A549 (cell line): ENCODE data around the gene RBL1. TPM values are rescaled to one million over a fixed set of nuclear protein-coding genes. Genes with fewer than 3 reads are reported as not detected.

Experiments
- ATAC-seq, 2 experiments: fragments of 200-7000 bp in 1 of 2; fragments of >200 bp in 1 of 2; cut with Nextera tagmentation in 1 of 2; cut with Tn5 transposase in 1 of 2; 3 replicates each; pipeline versions ENCODE4 v1.8.0 to v1.9.1; 2018 to 2020; ENCODE audit warnings: mild to moderate bottlenecking in 1 of 2, moderate library complexity in 1 of 2
- CTCF ChIA-PET: fragments of 300-600 bp; sonication (Branson Sonifier 250); formaldehyde crosslinking; extraction: SDS; loops from one replicate; lab custom pipeline; 2021; ENCODE audit warnings: antibody characterized with exemption, inconsistent platforms; lab: Yijun Ruan, JAX
- POLR2A ChIA-PET: fragments of 350-600 bp; formaldehyde crosslinking; extraction: SDS; loops from one replicate; lab custom pipeline; 2021; ENCODE audit warnings: antibody characterized with exemption, inconsistent platforms; lab: Yijun Ruan, JAX
- DNase-seq, 2 experiments: peaks; one replicate each; pipeline versions ENCODE4 v3.0.0 to v3.0.0-alpha.2; 2011 to 2016; ENCODE audit warnings: low read depth in 1 of 2, low spot score in 1 of 2
- FAIRE-seq: peaks from 2 replicates; lab custom pipeline; 2011; peaks lifted over from hg19 to GRCh38; lab: Jason Lieb, UNC
- H3K27ac ChIP-seq, 2 experiments: fragments of >200 bp; sonication (Bioruptor Twin); formaldehyde crosslinking; 3 replicates each; pipeline ENCODE4 v1.5.1; 2016 to 2017
- H3K4me1 ChIP-seq: fragments of >200 bp; sonication (Bioruptor Twin); formaldehyde crosslinking; 3 replicates; pipeline ENCODE4 v1.6.1; 2016
- H3K4me2 ChIP-seq: fragments of >200 bp; sonication (Bioruptor Twin); formaldehyde crosslinking; 3 replicates; pipeline ENCODE4 v1.6.1; 2016
- H3K4me3 ChIP-seq: fragments of >200 bp; sonication (Bioruptor Twin); formaldehyde crosslinking; 3 replicates; pipeline ENCODE4 v1.5.1; 2016
- H3K9me3 ChIP-seq: fragments of >200 bp; sonication (Bioruptor Twin); formaldehyde crosslinking; 3 replicates; pipeline ENCODE4 v1.6.1; 2016
- BCL3 ChIP-seq: fragments of >200 bp; sonication (Bioruptor Twin); formaldehyde crosslinking; IDR thresholded peaks from 3 replicates; pipeline ENCODE4 v1.6.1; 2016
- BHLHE40 ChIP-seq: IDR thresholded peaks from 2 replicates; pipeline ENCODE4 v1.6.1; 2012; ENCODE audit warnings: low read depth, low read length, inconsistent platforms
- CBX2 ChIP-seq: fragments of 200-600 bp; sonication (generic); IDR thresholded peaks from 2 replicates; pipeline ENCODE4 v1.6.1; 2016; ENCODE audit warnings: low read depth, mild to moderate bottlenecking, borderline replicate concordance
- CEBPB ChIP-seq, 2 experiments: fragments of >200 bp in 1 of 2; sonication (Bioruptor Twin) in 1 of 2; formaldehyde crosslinking in 1 of 2; IDR thresholded peaks; 2 replicates each; pipeline ENCODE4 v1.6.1; 2012 to 2016
- CHD2 ChIP-seq: fragments of 150-350 bp; IDR thresholded peaks from 2 replicates; pipeline ENCODE4 v1.6.1; 2014; ENCODE audit warnings: low read length; ENCODE audit not compliant: partially characterized antibody
- CTCF ChIP-seq: fragments of >200 bp; sonication (Bioruptor Twin); formaldehyde crosslinking; IDR thresholded peaks from 3 replicates; pipeline ENCODE4 v1.5.1; 2016
- EHF ChIP-seq: fragments of 250-450 bp; sonication (Bioruptor Pico); IDR thresholded peaks from 2 replicates; pipeline ENCODE4 v1.5.0; 2020; ENCODE audit warnings: mild to moderate bottlenecking
- FOSL2 ChIP-seq, 2 experiments: fragments of 450-650 bp in 1 of 2; fragments of >200 bp in 1 of 2; sonication (Bioruptor Twin) in 1 of 2; formaldehyde crosslinking; IDR thresholded peaks; 2 replicates each; pipeline versions ENCODE4 v1.5.0 to v1.6.1; 2016 to 2020; ENCODE audit warnings: mild to moderate bottlenecking in 1 of 2, moderate library complexity in 1 of 2
- FOXS1 ChIP-seq: fragments of 250-450 bp; sonication (Bioruptor Pico); IDR thresholded peaks from 2 replicates; pipeline ENCODE4 v1.5.0; 2020; ENCODE audit warnings: mild to moderate bottlenecking, moderate library complexity
- GATA3 ChIP-seq: IDR thresholded peaks from 2 replicates; pipeline ENCODE4 v1.6.1; 2012; ENCODE audit warnings: borderline replicate concordance
- HDAC2 ChIP-seq: fragments of 200-600 bp; sonication (generic); IDR thresholded peaks from 2 replicates; pipeline ENCODE4 v1.6.1; 2016
- HOXB5 ChIP-seq: fragments of 250-450 bp; sonication (Bioruptor Pico); IDR thresholded peaks from 2 replicates; pipeline ENCODE4 v1.5.0; 2020; ENCODE audit warnings: mild to moderate bottlenecking, moderate library complexity
- KDM1A ChIP-seq: fragments of 200-600 bp; sonication (generic); IDR thresholded peaks from 2 replicates; pipeline ENCODE4 v1.6.1; 2016; ENCODE audit warnings: low read depth, mild to moderate bottlenecking
- MAZ ChIP-seq: fragments of 150-350 bp; IDR thresholded peaks from 2 replicates; pipeline ENCODE4 v1.6.1; 2014; ENCODE audit warnings: antibody characterized with exemption, low read depth, low read length, borderline replicate concordance
- MYC ChIP-seq: IDR thresholded peaks from 2 replicates; pipeline ENCODE4 v1.6.1; 2012; ENCODE audit warnings: mild to moderate bottlenecking, inconsistent platforms, low read length, improper control_type of control experiment, borderline replicate concordance
- NPAS2 ChIP-seq: fragments of 250-450 bp; sonication (Bioruptor Pico); IDR thresholded peaks from 2 replicates; pipeline ENCODE4 v1.8.0; 2022; ENCODE audit warnings: mild to moderate bottlenecking, moderate library complexity, borderline replicate concordance
- NR3C1 ChIP-seq: fragments of >200 bp; sonication (Bioruptor Twin); formaldehyde crosslinking; IDR thresholded peaks from 3 replicates; pipeline ENCODE4 v1.6.1; 2017
- PHF8 ChIP-seq: fragments of 200-600 bp; sonication (generic); IDR thresholded peaks from 2 replicates; pipeline ENCODE4 v1.6.1; 2016; ENCODE audit warnings: low read depth, mild to moderate bottlenecking, antibody characterized with exemption, moderate library complexity, borderline replicate concordance
- POLR2AphosphoS2 ChIP-seq: conservative IDR thresholded peaks from 2 replicates; pipeline ENCODE4 v1.6.1; 2012; ENCODE audit warnings: low read length, improper control_type of control experiment, inconsistent platforms
- RAD21 ChIP-seq, 2 experiments: fragments of >200 bp in 1 of 2; sonication (Bioruptor Twin) in 1 of 2; formaldehyde crosslinking in 1 of 2; IDR thresholded peaks in 1 of 2; conservative IDR thresholded peaks in 1 of 2; 2 replicates in 1 of 2; 3 replicates in 1 of 2; pipeline ENCODE4 v1.6.1; 2012 to 2018; ENCODE audit warnings: inconsistent platforms in 1 of 2
- RFX5 ChIP-seq: fragments of 450-650 bp; IDR thresholded peaks from 2 replicates; pipeline ENCODE4 v1.7.1; 2014; ENCODE audit warnings: antibody characterized with exemption, mild to moderate bottlenecking, moderate library complexity
- RNF2 ChIP-seq: fragments of 200-600 bp; sonication (generic); IDR thresholded peaks from 2 replicates; pipeline ENCODE4 v1.6.1; 2016; ENCODE audit warnings: low read depth, mild to moderate bottlenecking, antibody characterized with exemption, moderate library complexity, borderline replicate concordance
- SMC3 ChIP-seq: fragments of >200 bp; sonication (Bioruptor Twin); formaldehyde crosslinking; IDR thresholded peaks from 3 replicates; pipeline ENCODE4 v1.6.1; 2018; ENCODE audit warnings: inconsistent platforms
- TFCP2L1 ChIP-seq: fragments of 250-450 bp; sonication (Bioruptor Pico); IDR thresholded peaks from 2 replicates; pipeline ENCODE4 v1.5.0; 2021; ENCODE audit warnings: mild to moderate bottlenecking
- TP53 ChIP-seq: fragments of 250-450 bp; sonication (Bioruptor Pico); IDR thresholded peaks from 2 replicates; pipeline ENCODE4 v1.5.0; 2021; ENCODE audit warnings: mild to moderate bottlenecking, moderate library complexity
- ZC3H11A ChIP-seq: fragments of 450-650 bp; IDR thresholded peaks from 2 replicates; pipeline ENCODE4 v1.6.1; 2014; ENCODE audit warnings: antibody characterized with exemption, mild to moderate bottlenecking
- ZFP36 ChIP-seq: fragments of 450-650 bp; IDR thresholded peaks from 2 replicates; pipeline ENCODE4 v1.6.1; 2014; ENCODE audit warnings: borderline replicate concordance; ENCODE audit not compliant: partially characterized antibody
- ZSCAN20 ChIP-seq: fragments of 250-450 bp; sonication (Bioruptor Pico); IDR thresholded peaks from 2 replicates; pipeline ENCODE4 v1.8.0; 2022; ENCODE audit warnings: mild to moderate bottlenecking, moderate library complexity
- WGBS: methylation state at CpG from one replicate; pipeline ENCODE4 v1.1.6; 2017; ENCODE audit errors: missing lambda C conversion rate; 5-methylcytosine and 5-hydroxymethylcytosine counted together
- polyA minus RNA-seq: library from RNA; depleted of rRNA, polyadenylated mRNA; stranded (reverse); fragments of >200 nt; gene quantifications from 2 replicates; pipeline ENCODE4 v1.2.3, GENCODE V29; 2011; rRNA and poly(A)+ RNA removed
- polyA plus RNA-seq, 4 experiments: library from polyadenylated mRNA; depleted of rRNA in 3 of 4; stranded (reverse); fragments of >200 nt; fragmentation: RNase III in 1 of 4; extraction: RNeasy Plus Mini Kit Qiagen cat#74134 plus additional on column Dnase treatment in 1 of 4; gene quantifications; 2 replicates in 3 of 4; 3 replicates in 1 of 4; pipeline ENCODE4 v1.2.3, GENCODE V29; 2011 to 2017
- TF ChIP-seq, protein P1 (sequence below): fragments of 250-450 bp; sonication (Bioruptor Pico); IDR thresholded peaks from 2 replicates; pipeline ENCODE4 v1.5.0; 2020; ENCODE audit warnings: low read depth, mild to moderate bottlenecking, moderate library complexity

RBL1 gene, protein sequence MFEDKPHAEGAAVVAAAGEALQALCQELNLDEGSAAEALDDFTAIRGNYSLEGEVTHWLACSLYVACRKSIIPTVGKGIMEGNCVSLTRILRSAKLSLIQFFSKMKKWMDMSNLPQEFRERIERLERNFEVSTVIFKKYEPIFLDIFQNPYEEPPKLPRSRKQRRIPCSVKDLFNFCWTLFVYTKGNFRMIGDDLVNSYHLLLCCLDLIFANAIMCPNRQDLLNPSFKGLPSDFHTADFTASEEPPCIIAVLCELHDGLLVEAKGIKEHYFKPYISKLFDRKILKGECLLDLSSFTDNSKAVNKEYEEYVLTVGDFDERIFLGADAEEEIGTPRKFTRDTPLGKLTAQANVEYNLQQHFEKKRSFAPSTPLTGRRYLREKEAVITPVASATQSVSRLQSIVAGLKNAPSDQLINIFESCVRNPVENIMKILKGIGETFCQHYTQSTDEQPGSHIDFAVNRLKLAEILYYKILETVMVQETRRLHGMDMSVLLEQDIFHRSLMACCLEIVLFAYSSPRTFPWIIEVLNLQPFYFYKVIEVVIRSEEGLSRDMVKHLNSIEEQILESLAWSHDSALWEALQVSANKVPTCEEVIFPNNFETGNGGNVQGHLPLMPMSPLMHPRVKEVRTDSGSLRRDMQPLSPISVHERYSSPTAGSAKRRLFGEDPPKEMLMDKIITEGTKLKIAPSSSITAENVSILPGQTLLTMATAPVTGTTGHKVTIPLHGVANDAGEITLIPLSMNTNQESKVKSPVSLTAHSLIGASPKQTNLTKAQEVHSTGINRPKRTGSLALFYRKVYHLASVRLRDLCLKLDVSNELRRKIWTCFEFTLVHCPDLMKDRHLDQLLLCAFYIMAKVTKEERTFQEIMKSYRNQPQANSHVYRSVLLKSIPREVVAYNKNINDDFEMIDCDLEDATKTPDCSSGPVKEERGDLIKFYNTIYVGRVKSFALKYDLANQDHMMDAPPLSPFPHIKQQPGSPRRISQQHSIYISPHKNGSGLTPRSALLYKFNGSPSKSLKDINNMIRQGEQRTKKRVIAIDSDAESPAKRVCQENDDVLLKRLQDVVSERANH
- polyA plus RNA-seq (2011; rRNA removed) (12.2 and 17.1 TPM in 2 replicates), polyA plus RNA-seq (2017; fragmentation: RNase III; extraction: RNeasy Plus Mini Kit Qiagen cat#74134 plus additional on column Dnase treatment) (10.2 to 12.1 TPM (median 10.8 TPM) in 3 replicates), polyA minus RNA-seq (7.8 and 9.3 TPM in 2 replicates)
- polyA plus RNA-seq (2012; cell fraction: cytosol; rRNA removed), result 5.2 and 5.3 TPM in 2 replicates
- 6.5 and 9.3 TPM in 2 replicates for polyA plus RNA-seq (2012; cell fraction: nucleus; rRNA removed)

- 2% methylated on average over 31 of the region's 58 CpGs for WGBS
- Histone ChIP-seq H3K27ac (peak within 1 kb of the TSS; percentile 89 to 93), H3K9me3 (no peaks in the 10 kb centered on the region), H3K4me3 (peak within 1 kb of the TSS; percentile 72), H3K4me2 (peak within 1 kb of the TSS; percentile 82), H3K4me1 (peaks cover 14% of the 10 kb centered on the region)
- FAIRE-seq, result no peak
- ChIA-PET CTCF (interaction anchor here (1.3 to 1.6 kb wide), 2 partner anchors 77 to 96 kb away, joined by 4 to 5 read pairs; no protein-coding TSS in a partner anchor), POLR2A (interaction anchor here (0.9 to 1.3 kb wide), 2 partner anchors 40 to 83 kb away, joined by 3 to 9 read pairs; partner anchors contain the start of genes MROH8 and RPN2)
- DNase-seq, result peak; percentile 87 to 95
- peak; percentile 95 for ATAC-seq
- no peak; the same call in none of the 2 replicates for TF ChIP-seq HOXB5 (CRISPR knock-in tag)
- TF ChIP-seq RFX5, result peak; percentile 21; the same call in 1 of the 2 replicates
- TF ChIP-seq, protein P1, sequence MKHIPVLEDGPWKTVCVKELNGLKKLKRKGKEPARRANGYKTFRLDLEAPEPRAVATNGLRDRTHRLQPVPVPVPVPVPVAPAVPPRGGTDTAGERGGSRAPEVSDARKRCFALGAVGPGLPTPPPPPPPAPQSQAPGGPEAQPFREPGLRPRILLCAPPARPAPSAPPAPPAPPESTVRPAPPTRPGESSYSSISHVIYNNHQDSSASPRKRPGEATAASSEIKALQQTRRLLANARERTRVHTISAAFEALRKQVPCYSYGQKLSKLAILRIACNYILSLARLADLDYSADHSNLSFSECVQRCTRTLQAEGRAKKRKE (CRISPR knock-in tag), result peak; percentile 77
- no peak for TF ChIP-seq CBX2
- TF ChIP-seq ZC3H11A, result no peak
- TF ChIP-seq RAD21 (conservative IDR thresholded peaks at IDR 0.05 in 1 of 2, IDR thresholded peaks at IDR 0.05 in 1 of 2), result no peak
- peak; percentile 85 for TF ChIP-seq EHF (CRISPR knock-in tag)
- TF ChIP-seq MAZ, result no peak
- TF ChIP-seq ZFP36, result no peak
- TF ChIP-seq ZSCAN20 (CRISPR knock-in tag), result no peak
- TF ChIP-seq FOSL2 (IDR thresholded peaks at IDR 0.05), result no peak
- TF ChIP-seq FOSL2 (CRISPR knock-in tag; IDR thresholded peaks at IDR 0.05), result peak; percentile 70
- peak; percentile 48; the same call in 1 of the 2 replicates for TF ChIP-seq TP53 (CRISPR knock-in tag)
- TF ChIP-seq GATA3, result no peak; the same call in 1 of the 2 replicates
- no peak for TF ChIP-seq KDM1A
- TF ChIP-seq NPAS2, result no peak
- TF ChIP-seq TFCP2L1, result 0 out of 2 replicates have a peak, but pooled peaks have one; percentile 12
- TF ChIP-seq POLR2AphosphoS2, result no peak
- peak; percentile 76 for TF ChIP-seq CHD2
- peak; percentile 84 for TF ChIP-seq FOXS1 (CRISPR knock-in tag)
- TF ChIP-seq PHF8, result peak; percentile 45; the same call in 1 of the 2 replicates
- 0 out of 4 replicates have a peak, but pooled peaks of 1 of the 2 experiments have one; percentile 28 for TF ChIP-seq CEBPB (IDR thresholded peaks at IDR 0.05)
- TF ChIP-seq HDAC2, result 0 out of 2 replicates have a peak, but pooled peaks have one; percentile 20
- TF ChIP-seq BCL3, result peak; percentile 54; the same call in 2 of the 3 replicates
- no peak for TF ChIP-seq NR3C1
- TF ChIP-seq SMC3, result no peak
- TF ChIP-seq BHLHE40, result no peak
- no peak for TF ChIP-seq CTCF
- peak; percentile 12; the same call in 1 of the 2 replicates for TF ChIP-seq MYC
- TF ChIP-seq RNF2, result no peak
Measured at GRCh38 chr20:37095599-37096414, at the start of gene RBL1. Gene RBL1, minus strand, starts transcription at chr20:37095997. Its CDS starts 69 bp downstream, at chr20:37095928.
